Left cardiac atrium (tissue), 4 donors: ENCODE results near the gene RAB12. TPM values are rescaled to one million over a fixed set of nuclear protein-coding genes. Genes with fewer than 3 reads are reported as not detected.
"Not testable (repeated sequence)": the region's sequence is repeated elsewhere in the genome, so short reads cannot be mapped to it uniquely, and the experiment has no call there.

ENCODE experiments used
- ATAC-seq, 2 donors: fragments of 200-7000 bp; cut with Tn5 transposase; one replicate each; pipeline ENCODE4 v1.9.1; 2020; ENCODE audit warnings: mild to moderate bottlenecking in 2 of 2, moderate library complexity in 2 of 2
- DNase-seq: peaks from one replicate; pipeline ENCODE4 v3.0.0-alpha.2; 2020
- intact Hi-C, 2 donors: fragments of 100-400 bp; cut with DNase I; formaldehyde crosslinking; loops; one replicate each; pipeline versions ENCODE4 v1.14.1 to v1.15.1; 2022 to 2023
- total RNA-seq, 2 donors: library from RNA; stranded (reverse); fragmentation: NEBNext Ultra II Directional; extraction: Animal tissue kit (Norgen Biotek cat#: 25700); gene quantifications; one replicate each; pipeline ENCODE4 v1.2.1, GENCODE V29; 2021
- donor health status: DM: no; HTN: yes; CAD: no.
- donor health status: DM: no; HTN: yes; CAD: no; lungs with severe emphysema.
- donor health status: DM: yes; HTN: yes; CAD: no.
- donor health status: Dilated cardiomyopathy.

The RAB12 gene
- total RNA-seq, 2 donors from 2014 or later, result 69.5 to 82.2 TPM

DNA sequence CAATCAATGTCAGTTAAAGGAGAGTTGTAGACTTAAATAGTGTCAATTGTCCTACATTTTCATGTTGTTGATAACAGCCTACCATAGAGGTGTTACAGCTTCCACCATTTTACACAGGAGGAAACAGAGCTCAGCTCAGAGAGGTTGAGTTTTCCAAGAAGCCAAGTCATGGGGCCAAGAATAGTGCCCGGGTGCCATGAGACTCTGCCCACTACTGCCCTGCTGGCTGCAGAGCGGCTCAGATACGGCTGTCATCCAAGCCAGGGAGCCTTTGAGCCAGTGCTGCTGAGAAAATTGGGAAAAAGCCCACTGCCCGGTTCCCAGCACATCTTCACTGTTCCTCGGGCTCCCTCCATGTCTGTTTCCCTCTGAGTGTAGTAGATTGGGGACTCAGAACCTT is 22.0 kb downstream of the RAB12 start:
- ATAC-seq (no peak), DNase-seq (no peak)
- intact Hi-C loops, result no loop called here

DNA sequence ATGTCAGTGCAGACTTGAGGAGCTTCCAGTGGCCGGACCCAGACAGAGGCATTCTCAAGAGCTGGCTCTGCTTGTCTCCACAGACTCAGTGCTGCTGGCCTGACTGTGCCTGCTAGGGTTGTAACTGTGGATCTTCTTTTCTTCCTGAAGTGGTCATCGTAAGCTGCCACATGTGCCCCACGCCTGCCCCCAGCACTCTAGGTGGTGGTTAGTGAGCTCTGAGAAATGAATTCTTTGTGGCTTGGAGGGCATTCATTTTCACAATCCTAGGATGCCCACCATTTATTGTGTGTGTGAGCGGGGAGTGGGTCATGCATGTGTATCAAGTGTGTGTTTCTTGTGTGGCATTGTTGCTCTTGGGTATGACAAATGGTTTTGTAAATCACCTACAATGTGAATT is 23.1 kb downstream of the RAB12 start:
- ATAC-seq, result no peak
- intact Hi-C loops, result no loop called here

DNA sequence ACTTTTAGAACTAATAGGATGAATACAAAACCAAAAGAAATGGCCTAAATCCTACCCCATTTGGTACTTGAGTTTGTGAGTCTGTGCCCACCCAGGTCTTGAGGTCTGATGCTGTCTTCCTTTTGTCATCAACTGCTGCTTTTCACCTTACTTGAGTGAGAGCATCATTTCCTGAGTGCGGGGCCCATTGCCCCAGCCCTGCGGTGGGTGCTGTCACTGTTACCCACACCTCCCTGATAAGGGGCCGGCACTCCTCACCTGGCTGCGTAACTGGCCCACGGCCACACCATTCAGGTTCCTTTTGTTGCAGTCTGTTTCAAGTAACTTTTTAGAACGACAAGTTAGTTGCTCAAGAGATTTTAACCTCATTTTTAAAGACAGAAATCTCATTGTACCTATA is 25.3 kb downstream of the RAB12 start:
- DNase-seq (no peak), ATAC-seq (no peak)
- intact Hi-C loops, result no loop called here

More for the DNA sequence above, 23.1 kb downstream of the RAB12 start:
- DNase-seq, result no peak

DNA sequence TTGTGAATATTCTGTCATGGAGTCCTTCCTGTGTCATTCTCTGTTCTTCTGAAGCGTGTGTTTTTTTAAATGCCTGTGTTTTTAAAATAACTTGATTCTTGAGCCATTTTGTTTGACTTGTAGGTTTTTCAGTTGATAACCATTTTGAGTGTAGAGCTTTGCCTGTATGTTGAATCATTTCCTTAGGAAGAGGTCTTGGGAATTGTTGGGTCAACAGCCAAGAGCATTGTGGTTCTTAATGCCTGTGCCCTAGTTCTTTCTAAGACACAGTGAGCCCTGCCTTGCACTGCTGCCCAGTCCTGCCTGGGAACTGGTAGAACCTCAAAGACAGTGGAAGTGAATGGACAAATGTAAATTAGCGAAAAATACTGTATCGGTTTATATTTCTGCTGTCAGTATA is 25.9 kb downstream of the RAB12 start:
- intact Hi-C loops, result no loop called here
- ATAC-seq (no peak), DNase-seq (no peak)

DNA sequence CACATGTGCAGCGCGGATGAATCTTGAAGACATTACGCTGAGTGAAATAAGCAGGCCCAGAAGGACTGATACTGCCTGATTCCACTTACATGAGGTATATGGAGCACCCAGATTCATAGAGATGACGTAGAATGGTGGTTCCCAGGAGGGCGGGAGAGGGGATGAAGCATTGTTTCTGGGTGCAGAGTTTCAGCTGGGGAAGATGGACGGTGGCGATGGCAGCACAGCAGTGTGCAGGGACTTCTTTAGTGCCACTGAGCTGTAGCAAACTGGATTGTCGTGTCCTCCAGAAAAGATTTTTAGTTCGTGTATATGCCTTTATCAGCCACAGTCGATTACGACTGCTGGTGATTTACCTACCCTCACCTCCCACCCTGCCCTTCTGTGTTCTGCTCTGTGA is 30.5 kb downstream of the RAB12 start:
- ATAC-seq, result no peak
- intact Hi-C loops, result no loop called here
- DNase-seq, result no peak

DNA sequence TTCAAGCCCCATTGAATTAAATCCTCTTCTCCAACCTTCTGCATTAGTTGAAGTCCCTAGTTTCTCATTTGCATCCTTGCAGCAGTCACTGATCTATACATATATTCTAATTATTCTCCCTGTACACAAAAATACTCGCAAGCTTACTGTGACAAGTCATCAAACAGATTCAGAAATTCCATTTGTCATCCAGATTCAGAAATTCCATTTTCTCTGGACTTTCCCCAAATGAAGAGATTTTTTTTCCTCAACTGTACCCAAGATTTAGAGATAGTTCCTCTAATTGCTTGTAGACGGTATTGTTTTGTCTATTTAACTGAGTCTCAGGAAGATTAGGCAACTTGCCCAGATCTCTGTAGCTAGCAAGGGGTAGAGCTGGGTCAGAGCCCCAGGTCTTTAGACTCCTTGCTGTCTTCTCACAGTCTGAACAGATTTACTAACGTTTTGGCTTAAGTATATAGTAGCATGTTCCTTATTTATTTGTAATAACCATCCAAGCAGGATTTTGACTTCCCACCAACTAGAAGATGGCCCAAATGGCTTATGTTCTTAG is 34.2 kb downstream of the RAB12 start:
- DNase-seq, result no peak
- ATAC-seq, result no peak
- intact Hi-C loops, result no loop called here

DNA sequence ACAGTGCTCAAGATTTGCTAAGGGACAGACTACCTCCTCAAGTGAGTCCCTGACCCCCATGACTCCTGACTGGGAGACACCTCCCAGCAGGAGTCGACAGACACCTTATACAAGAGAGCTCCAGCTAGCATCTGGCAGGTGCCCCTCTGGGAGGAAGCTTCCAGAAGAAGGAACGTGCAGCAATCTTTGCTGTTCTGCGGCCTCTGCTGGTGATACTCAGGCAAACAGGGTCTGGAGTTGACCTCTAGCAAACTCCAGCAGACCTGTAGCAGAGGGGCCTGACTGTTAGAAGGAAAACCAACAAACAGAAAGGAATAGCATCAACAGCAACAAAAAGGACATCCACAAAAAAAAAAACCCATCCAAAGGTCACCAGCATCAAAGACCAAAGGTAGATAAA is 38.1 kb downstream of the RAB12 start:
- ATAC-seq, intact Hi-C loops, DNase-seq: not testable (repeated sequence)

DNA sequence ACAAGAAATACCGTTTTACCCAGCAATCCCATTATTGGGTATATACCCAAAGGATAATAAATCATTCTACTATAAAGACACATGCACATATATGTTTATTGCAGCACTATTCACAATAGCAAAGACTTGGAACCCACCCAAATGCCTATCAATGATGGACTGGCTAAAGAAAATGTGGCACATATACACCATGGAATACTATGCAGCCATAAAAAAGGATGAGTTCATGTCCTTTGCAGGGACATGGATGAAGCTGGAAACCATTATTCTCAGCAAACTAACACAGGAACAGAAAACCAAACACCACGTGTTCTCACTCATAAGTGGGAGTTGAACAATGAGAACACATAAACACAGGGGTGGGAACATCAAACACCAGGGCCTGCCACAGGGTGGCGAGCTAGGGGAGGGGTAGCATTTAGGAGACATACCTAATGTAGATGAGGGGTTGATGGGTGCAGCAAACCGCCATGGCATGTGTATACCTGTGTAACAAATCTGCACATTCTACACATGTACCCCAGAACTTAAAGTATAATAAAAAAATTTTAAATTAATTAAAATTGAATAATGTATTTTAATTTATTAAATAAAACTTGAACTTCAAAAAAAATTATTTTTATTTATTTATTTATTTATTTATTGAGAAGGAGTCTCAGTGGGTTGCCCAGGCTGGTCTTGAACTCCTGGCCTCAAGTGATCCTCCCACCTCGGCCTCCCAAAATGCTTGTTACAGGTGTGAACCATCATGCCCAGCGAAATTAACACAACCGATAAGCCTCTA is 42.4 kb downstream of the RAB12 start:
- intact Hi-C loops, ATAC-seq, DNase-seq: not testable (repeated sequence)

DNA sequence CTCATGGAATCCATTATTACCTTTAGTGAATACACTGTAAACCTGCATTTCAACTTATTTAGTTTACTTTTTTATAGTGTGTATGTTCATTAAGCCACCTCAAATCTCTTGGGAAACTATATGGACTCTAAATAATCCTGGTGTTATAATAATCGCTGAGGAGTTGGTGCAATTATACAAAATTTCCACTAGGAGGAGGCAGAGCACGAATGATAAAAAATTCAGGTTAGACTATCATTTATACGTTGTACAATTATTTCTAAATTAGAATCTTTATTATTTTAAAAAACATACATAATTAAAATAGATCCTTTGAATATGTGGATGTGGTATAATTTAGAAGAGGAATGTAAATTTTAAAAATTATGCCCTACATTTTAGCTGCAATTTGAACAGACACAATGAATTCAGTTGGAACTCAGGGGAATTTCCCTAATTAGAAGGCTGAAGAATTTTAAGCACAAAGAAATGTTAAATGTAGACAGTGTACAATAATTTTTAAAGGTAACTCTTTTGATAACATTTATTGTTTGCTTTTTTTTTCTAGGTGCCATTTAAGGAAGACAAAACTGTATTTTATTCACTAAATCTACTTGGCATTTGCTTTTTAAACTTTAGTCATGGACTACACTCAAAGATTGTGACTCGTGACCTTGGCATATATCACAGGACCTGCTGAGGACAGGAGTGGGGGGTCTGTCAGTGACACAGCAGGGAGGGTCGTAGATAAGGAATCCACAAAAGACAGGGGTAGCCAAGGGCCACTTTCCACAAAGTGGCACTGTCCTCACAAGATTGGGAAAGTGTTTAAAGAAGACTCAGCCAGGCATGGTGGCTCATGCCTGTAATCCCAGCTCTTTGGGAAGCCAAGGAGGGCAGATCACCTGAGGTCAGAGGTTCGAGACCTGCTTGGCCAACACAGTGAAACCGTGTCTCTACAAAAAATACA is 45.5 kb downstream of the RAB12 start:
- intact Hi-C loops, result loop anchor here in 1 of 2 donors (5.0 kb wide), 1 partner anchor 333 kb away; no protein-coding TSS in a partner anchor
- ATAC-seq, result no peak

DNA sequence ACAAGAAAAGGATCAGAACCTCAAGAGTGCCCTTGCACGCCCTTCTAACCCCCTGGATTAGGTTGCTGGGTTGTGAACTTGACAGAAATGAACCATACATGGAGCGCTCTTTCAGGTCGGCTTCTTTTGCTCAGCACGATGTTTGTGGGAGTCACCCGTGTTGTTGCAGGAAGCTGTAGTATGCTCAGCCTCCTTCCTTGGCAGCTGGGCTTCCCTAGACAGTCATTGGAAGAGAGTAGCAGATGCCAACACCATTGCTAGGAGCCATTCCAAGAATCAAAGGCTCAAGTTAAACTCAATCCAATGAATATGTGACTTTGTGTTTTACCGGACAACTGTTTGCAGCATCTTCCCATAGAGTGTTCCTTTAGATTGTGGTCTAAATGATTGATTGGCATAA is 47.0 kb downstream of the RAB12 start:
- intact Hi-C loops, result loop anchor here (2.0 to 5.0 kb wide), 2 partner anchors 331 to 333 kb away; no protein-coding TSS in a partner anchor
- DNase-seq (no peak), ATAC-seq (peak in 1 of 2 donors; percentile 41)

More for the DNA sequence above, 45.5 kb downstream of the RAB12 start:
- no peak for DNase-seq

DNA sequence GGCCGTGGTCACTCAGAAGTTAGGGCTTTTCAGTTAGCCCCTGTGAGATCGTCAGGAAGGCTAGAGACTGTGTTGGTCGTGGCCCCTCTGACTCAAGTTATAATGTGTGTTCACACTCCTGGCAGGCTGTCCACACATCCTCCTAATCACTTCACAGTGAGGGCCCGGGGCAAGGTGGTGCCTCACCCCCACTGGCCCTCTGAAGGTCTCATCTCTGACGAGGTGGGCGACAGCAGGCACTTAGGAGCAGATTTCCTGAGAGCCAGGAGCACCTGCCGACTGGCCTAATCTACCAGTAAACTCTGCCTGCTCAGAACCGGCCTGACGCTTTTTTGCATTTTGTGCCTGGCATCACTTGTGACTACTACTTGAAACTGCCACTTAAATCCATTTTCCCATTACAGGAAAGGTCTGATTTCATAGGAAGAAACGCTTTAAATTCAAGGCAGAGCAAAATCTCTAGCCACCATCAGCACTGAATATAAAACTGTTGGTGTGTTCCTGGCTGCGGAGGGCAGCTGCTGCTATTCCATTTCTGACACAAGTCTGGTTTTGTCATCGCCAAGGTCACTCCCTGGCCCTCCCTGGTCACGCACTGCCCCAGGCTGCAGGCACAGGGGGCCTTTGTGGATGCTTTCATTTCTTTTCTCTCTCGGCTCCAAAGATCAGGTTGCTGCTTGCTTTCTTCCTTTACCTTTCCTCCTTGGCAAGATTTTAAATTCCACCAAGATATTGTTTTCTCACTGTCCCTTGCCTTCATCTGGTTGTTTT is 48.0 kb downstream of the RAB12 start:
- ATAC-seq, result no peak
- intact Hi-C loops, result loop anchor here (2.0 to 5.0 kb wide), 2 partner anchors 330 to 332 kb away; no protein-coding TSS in a partner anchor
- DNase-seq, result no peak

DNA sequence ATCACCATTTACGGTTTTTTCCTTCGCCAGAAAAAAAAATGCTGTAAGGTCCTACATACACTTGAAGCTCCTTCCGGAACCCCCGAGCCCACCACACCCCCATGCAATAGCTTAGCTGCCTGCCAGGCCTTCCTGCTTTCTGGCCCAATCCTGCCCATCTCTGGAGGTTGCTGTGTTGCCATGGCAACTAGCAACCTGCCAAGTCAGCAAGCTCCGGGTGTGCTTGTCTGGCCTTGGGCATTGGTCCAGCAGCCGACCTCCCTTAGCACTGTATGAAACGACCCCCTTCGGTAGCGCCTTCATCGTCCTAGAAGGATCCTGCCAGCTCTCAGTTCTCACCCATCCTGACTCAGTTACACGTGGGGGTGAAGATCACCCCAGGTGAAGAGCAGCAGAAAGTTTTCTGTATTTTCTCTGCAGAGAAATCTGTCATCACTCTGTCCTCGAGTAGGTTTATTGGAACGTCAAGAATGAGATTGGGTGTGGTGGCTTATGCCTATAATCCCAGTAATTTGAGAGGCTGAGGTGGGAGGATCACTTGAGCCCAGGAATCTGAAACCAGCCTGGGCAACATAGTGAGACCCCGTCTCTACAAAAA is 48.7 kb downstream of the RAB12 start:
- ATAC-seq (no peak), DNase-seq (no peak)
- intact Hi-C loops, result loop anchor here (2.0 to 5.0 kb wide), 2 partner anchors 329 to 331 kb away; no protein-coding TSS in a partner anchor

DNA sequence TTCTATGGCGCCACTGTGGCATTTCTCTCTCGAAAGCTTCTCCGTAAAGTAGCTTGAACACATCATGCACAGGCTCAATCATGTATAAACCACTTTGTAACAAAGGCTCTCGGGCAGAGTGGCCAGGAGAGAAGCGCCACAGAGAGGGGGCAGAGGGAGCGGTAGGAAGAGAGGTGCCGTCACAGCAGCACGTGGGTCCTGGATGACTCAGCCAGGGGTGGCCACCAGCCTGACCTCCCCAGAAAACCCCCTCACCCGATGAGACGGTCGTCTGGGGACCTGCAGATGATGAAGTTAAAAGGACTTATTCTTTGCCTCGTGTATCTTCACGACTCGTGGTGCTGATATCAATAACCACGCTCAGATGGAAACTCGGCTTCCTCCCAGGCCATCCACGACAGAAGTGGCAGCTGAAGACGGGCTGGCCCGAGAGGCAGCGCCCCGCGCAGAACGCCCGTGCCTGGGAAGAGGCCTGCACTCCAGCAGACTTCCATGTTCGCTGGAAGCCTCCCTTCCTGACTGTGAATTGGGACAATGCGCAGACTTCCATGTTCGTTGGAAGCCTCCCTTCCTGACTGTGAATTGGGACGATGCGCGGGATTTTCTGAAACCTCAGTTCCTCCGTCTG is 49.7 kb downstream of the RAB12 start:
- no peak for DNase-seq
- intact Hi-C loops, result loop anchor here in 1 of 2 donors (5.0 kb wide), 1 partner anchor 328 kb away; no protein-coding TSS in a partner anchor
- no peak for ATAC-seq

DNA sequence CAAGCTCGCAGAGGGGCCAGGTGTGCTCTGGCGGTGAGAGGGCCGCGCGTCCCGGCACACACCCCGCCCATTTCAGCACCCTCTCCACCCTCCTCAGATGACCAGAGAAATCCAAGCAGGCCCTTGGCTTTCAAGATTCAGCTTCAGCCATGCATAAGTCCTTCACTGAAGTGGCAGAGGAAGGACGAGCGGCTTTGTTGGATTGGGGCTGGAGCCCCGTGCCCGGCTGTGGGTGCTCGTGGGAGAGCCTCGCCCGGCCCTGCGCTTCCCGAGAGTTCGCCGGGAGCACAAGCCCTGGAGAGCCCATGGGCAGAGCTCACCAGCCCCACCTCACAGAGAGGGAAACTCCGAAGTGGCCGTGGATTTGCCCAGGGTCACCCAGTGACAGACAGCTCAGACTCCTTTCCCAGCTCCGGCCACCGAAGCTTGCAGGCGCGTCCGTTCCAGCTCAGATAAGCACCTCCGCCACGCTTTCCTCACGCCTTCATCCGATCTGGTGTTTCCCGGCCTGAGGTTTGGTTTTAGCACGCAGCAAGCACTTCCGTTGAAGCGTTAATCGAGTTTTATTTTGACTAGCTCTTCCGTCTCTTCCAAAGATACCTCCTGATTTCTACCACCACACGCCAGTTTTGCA is 50.5 kb downstream of the RAB12 start:
- DNase-seq (no peak), ATAC-seq (no peak)
- intact Hi-C loops, result loop anchor here in 1 of 2 donors (5.0 kb wide), 1 partner anchor 328 kb away; no protein-coding TSS in a partner anchor

DNA sequence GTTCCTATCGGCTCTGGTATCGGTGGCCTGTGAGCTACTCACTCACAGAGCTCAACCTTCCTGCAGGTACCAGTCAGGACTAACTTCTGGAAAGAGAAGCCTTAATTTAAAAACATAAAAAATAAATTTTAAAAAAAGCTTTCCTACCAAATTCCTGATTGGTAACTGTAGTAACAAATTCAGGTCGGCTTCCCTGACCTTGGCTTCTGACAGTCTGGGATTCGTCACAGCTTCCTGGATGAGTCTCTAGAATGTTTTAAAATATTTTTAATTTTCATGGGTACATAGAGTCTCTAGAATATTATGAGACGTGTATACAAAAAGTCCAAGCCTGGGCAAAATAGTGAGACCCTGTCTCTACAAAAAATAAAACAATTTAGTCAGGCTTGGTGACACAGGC is 51.1 kb downstream of the RAB12 start:
- intact Hi-C loops, result no loop called here
- DNase-seq (no peak), ATAC-seq (no peak)

DNA sequence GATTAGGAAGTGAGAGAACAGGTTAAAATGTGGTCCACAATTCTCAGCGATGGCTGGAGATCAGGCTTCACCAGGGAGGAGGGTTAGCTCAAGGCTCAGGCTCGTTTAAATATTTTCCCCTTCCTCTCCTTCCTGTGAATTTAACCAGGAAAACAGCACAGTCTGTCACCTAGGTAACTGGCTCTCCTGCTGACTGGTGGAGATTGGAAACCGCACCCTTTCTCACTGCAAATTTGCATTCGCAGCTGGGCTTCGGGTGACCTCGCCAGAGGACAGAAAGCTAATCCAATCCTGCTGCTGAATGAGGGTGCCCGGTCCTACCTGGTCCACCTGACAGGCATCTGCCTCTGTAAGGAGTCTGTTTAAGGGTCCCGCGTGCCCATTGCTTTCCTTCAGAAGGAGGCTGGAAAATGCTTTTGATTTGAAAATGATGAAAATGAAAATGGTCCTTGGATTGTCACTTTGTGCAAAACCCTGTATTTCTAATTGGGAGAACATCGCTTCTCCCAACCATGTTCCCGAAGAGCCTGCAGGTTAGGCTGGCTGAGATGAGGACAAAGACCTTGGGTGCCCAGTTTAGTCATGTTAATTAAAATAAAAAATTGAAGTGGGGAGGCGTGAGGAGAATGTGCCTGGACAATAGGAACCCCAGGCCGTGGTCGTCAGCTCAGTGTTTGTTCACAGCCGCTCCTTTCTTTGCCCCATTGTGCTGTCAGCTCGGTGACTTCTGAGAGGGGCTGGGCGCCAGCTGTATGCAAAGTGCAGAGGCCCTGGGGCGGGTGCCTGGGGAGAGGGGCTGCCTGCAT is 52.7 kb downstream of the RAB12 start:
- intact Hi-C loops, result no loop called here
- DNase-seq (no peak), ATAC-seq (peak in 1 of 2 donors; percentile 33)
